Ectodermal cell (in vitro differentiated cells): Measurements from ENCODE around the gene KLHDC7B.

Source experiments
- H3K27ac ChIP-seq: 2 replicates; pipeline ENCODE4 v1.7.0; 2013; ENCODE audit warnings: mild to moderate bottlenecking, low read depth, low read length; ENCODE audit not compliant: insufficient read depth, poor library complexity, severe bottlenecking
- H3K27me3 ChIP-seq: 2 replicates; pipeline ENCODE4 v1.7.0; 2013; ENCODE audit warnings: mild to moderate bottlenecking, low read length; ENCODE audit not compliant: insufficient read depth, control insufficient read depth, poor library complexity, severe bottlenecking
- H3K36me3 ChIP-seq: one replicate; pipeline ENCODE4 v1.7.0; 2013; ENCODE audit warnings: low read length; ENCODE audit not compliant: control insufficient read depth, insufficient read depth
- H3K4me1 ChIP-seq: one replicate; pipeline ENCODE4 v1.7.0; 2013; ENCODE audit warnings: low read length; ENCODE audit not compliant: control insufficient read depth, insufficient read depth
- H3K4me3 ChIP-seq: 2 replicates; pipeline ENCODE4 v1.7.0; 2013; ENCODE audit warnings: low read depth, low read length, control low read depth; ENCODE audit not compliant: insufficient read depth
- H3K9me3 ChIP-seq: 2 replicates; pipeline ENCODE4 v1.7.0; 2013; ENCODE audit warnings: mild to moderate bottlenecking, low read length, moderate library complexity; ENCODE audit not compliant: control insufficient read depth
- WGBS, 2 experiments: methylation state at CpG; one replicate each; pipeline ENCODE4 v1.1.7; 2013; ENCODE audit warnings: missing lambda C conversion rate in 2 of 2; 5-methylcytosine and 5-hydroxymethylcytosine counted together

Gene KLHDC7B

DNA sequence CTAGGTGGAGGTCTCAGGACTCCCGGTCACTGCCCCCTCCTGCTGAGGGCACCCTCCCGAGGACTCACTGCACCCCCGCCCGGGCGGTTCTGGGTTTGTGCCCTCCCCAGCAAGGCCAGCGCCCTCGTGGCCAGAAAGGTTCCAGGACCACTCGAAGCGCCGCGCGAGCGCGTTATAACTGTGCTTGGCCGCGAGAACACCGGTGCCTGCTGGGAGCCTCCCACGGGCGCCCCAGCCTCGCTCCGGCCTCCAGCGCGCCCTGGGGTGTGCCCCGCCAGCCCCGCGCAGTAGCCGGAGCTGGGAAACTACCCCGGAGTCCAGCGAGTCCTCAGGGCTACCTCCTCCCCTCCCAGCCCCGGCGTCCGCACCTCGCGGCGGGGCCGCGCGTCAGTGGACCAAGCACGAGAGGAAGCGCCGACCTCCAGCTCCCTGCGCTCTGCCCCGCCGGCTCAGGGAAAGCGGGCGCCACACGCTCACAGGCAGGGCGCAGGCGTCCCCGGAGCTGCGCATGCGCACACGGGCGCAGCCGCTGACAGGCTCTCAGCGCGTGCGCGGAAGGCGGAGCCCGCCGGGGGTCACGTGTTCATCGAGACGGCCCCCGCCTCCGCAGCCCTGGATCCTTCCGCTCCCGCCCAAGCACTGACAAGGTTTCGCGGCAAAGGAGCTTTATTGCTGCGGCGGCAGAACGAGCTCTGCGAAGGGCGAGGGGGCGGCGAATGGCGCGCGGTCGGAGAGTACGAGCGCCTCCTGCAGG, 20.4 kb upstream of the KLHDC7B start, which contains the start of gene SCO2:
Gene SCO2 (minus strand): TSS at position 495 of the 754 bp plus-strand sequence. CDS start 1,187 bp downstream, outside the sequence.
- Histone ChIP-seq H3K36me3 (peaks cover 18% of the 10 kb centered on the region), H3K9me3 (no peaks in the 10 kb centered on the region)

DNA sequence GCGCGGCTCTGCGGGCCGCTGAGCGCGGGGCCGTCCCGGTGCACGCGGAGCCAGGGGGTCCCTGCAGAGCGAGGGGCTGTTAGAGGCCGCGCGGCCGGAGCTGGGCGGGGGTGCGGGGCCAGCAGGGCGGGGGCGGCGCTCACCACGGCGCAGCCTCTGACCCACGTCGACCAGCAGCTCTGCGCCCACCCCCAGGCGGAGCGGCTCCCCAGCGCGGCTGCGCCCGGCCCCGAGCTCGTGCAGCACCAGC, 19.9 kb upstream of the KLHDC7B start:
- H3K9me3 ChIP-seq, result no peaks in the 10 kb centered on the region
- peaks cover 18% of the 10 kb centered on the region for H3K36me3 ChIP-seq
- WGBS, 2 experiments, result 0 to 1% methylated on average over 33 of the region's 33 CpGs
- peak overlapping the region; percentile 92 for H3K27ac ChIP-seq
- peaks cover 43% of the 10 kb centered on the region for H3K27me3 ChIP-seq
- H3K4me3 ChIP-seq, result peak overlapping the region; percentile 84
- H3K4me1 ChIP-seq, result peaks cover 15% of the 10 kb centered on the region

More for the DNA sequence above, 20.4 kb upstream of the KLHDC7B start, which contains the start of gene SCO2:
- Histone ChIP-seq H3K4me3 (peak within 1 kb of the TSS; percentile 84), H3K27ac (peak within 1 kb of the TSS; percentile 92), H3K4me1 (peaks cover 11% of the 10 kb centered on the region), H3K27me3 (peaks cover 38% of the 10 kb centered on the region)
- WGBS, 2 experiments, result 0 to 1% methylated on average over 84 of the region's 84 CpGs

- Histone ChIP-seq H3K9me3 (no peaks in the 10 kb centered on the region), H3K4me1 (peaks cover 18% of the 10 kb centered on the region), H3K4me3 (peak overlapping the region; percentile 84), H3K27ac (peak overlapping the region; percentile 92), H3K36me3 (peaks cover 18% of the 10 kb centered on the region), H3K27me3 (peaks cover 48% of the 10 kb centered on the region)
- WGBS, 2 experiments, result 1 to 2% methylated on average over 77 of the region's 77 CpGs
Measured at GRCh38 chr22:50526108-50526833, 19.4 kb upstream of the KLHDC7B start.

DNA sequence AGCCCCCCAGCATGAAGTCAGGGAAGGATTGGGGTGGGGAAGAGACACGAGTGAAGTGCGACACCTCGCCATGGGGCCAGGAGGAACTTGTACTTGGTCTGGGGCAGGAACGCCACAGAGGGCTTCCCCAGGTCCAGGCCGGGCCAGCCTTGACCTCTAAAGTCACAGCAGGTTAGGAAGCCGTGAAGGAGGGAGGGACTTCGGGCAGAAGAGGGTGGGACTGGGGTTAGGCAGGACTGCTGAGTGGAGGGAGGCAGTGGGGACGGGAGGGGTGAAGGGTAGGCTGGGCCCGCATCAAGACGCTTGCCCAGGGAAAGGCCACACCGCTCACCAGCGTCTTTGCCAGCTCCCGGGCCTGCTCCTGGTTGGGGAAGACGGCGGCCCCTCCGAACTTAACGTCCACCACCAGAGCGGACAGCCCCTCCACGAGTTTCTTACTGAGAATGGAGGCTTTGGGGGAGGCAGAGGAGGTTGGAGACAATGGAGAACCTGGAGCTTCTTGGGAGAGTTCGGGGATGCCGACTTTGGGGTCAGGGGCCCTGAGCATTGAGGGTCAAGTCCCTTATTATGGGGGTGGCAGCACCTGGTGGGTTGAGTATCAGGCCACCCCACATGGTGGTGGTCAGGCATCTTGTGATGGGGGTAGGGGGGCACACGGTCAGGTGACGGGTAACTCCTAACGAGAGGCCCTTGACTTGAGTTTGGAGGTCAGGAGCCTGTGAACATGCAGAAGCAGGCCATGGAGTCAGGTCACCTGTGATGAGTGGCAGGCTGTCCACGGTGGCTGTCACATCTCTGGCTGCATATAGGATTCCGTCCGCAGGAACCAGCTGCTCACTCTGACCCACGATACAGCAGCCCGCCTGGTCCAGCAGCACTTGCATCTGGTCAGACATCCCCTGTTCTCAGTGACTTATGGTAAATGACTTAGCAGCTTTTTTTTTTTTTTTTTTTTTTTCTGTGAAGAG, 18.6 kb upstream of the KLHDC7B start:
- H3K27ac ChIP-seq, result no peak overlapping the region

GRCh38 chr22:50527921-50528681, 17.6 kb upstream of the KLHDC7B start:
- WGBS, 2 experiments, result 92% methylated on average over 18 of the region's 18 CpGs
- Histone ChIP-seq H3K36me3 (peaks cover 5% of the 10 kb centered on the region), H3K27ac (no peak overlapping the region), H3K4me1 (peaks cover 23% of the 10 kb centered on the region), H3K9me3 (no peaks in the 10 kb centered on the region), H3K4me3 (no peak overlapping the region), H3K27me3 (peaks cover 66% of the 10 kb centered on the region)

More for the DNA sequence above, 18.6 kb upstream of the KLHDC7B start:
- H3K4me1 ChIP-seq, result peaks cover 23% of the 10 kb centered on the region
- H3K4me3 ChIP-seq, result peak overlapping the region; percentile 84
- no peaks in the 10 kb centered on the region for H3K9me3 ChIP-seq
- H3K36me3 ChIP-seq, result peaks cover 14% of the 10 kb centered on the region
- 58% methylated on average over 29 of the region's 29 CpGs for WGBS, 2 experiments
- peaks cover 56% of the 10 kb centered on the region for H3K27me3 ChIP-seq

DNA sequence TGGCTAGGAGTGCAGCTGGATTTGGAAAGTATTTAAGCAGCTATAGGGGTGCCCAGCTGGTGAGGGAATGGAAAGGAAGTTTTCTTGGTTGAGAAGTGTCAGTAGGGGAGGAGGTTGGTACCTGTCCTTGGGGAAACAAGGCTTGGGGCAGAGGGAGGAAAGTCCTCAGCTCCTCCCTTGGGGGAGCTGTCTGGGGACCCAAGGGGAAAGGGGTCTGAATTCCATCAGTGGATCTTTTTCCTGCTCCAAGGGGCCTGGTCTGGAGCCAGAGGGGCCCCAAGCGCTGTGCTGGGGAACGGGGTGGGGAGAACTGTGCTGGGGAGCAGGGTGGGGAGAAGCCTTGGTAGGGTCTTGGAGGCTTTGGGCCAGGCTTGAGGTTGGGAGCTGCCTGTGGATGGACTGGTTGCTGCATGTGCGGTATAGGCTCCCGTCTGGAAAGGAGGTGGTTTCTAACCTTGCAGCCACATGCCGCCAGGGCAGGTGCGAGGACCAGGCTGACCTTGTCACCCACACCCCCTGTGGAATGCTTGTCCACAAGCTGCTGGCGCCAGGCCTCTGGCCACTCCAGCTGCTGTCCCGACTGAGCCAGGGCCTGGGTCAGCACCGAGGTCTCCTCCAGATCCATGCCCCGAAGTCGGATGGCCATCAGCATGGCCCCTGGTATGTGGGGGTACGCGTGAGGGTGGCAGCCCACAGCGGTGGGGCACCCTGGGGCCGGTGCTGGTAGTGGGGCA, 16.9 kb upstream of the KLHDC7B start:
- Histone ChIP-seq H3K4me3 (no peak overlapping the region), H3K27ac (no peak overlapping the region), H3K36me3 (no peaks in the 10 kb centered on the region), H3K4me1 (peaks cover 23% of the 10 kb centered on the region), H3K27me3 (peaks cover 72% of the 10 kb centered on the region), H3K9me3 (no peaks in the 10 kb centered on the region)
- WGBS, 2 experiments, result 79% methylated on average over 15 of the region's 15 CpGs

DNA sequence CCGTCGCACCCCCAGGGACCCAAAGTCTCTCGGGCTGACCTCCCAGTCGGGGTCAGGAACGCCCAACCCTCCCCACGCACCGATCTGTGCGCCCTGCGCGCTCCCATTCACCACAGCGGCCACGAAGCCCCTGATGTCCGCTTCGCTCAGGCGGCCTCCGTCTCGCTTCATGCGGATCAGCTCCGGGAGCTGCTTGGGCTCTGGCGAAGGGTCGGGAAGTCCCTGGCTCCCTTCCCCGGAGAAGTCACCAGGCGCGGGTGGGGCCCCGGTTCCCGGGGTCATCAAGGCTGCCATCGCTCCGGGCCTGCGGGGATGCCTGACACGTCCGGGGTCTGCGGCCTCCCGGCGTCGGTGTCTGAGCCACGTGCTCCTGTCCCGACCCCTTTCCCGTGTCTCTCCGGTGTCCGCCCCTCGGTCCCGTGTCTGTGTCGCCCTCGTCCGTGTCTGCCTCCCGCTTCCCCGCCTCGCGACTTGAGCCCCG, 16.2 kb upstream of the KLHDC7B start:
- Histone ChIP-seq H3K27ac (no peak overlapping the region), H3K36me3 (no peaks in the 10 kb centered on the region), H3K4me3 (no peak overlapping the region), H3K4me1 (peaks cover 19% of the 10 kb centered on the region), H3K27me3 (peaks cover 72% of the 10 kb centered on the region), H3K9me3 (no peaks in the 10 kb centered on the region)
- 33 to 34% methylated on average over 50 of the region's 50 CpGs for WGBS, 2 experiments

GRCh38 chr22:50529897-50530579, 15.7 kb upstream of the KLHDC7B start, which contains the start of gene TYMP:
TYMP (minus strand) TSS chr22:50530012; CDS start chr22:50529709, 303 bp downstream.
- Histone ChIP-seq H3K4me1 (peaks cover 16% of the 10 kb centered on the region), H3K4me3 (peak within 1 kb of the TSS; percentile 27), H3K27ac (no peak within 1 kb of the TSS), H3K27me3 (peaks cover 72% of the 10 kb centered on the region), H3K9me3 (no peaks in the 10 kb centered on the region), H3K36me3 (no peaks in the 10 kb centered on the region)
- 7% methylated on average over 92 of the region's 92 CpGs for WGBS, 2 experiments
